ENCODE measurements around the gene ATF3. TPM values are rescaled to one million over a fixed set of nuclear protein-coding genes. Genes with fewer than 3 reads are reported as not detected.

Gene ATF3
- total RNA-seq, 2 donors from 2014 or later: 12.6 to 27.6 TPM

- no peak overlapping the region for H3K4me3 ChIP-seq
Measured at GRCh38 chr1:212612041-212612961, 3.7 kb downstream of the ATF3 start.

GRCh38 chr1:212613440-212614335, 5.1 kb downstream of the ATF3 start:
- H3K27me3 ChIP-seq: no peaks in the 10 kb centered on the region

More at GRCh38 chr1:212612041-212612961, 3.7 kb downstream of the ATF3 start:
- Histone ChIP-seq H3K27ac (no peak overlapping the region), H3K36me3 (peaks cover 28% of the 10 kb centered on the region), H3K9me3 (no peaks in the 10 kb centered on the region), H3K4me1 (peaks cover 0 to 20% of the 10 kb centered on the region in 2 donors), H3K27me3 (peaks cover 0 to 2% of the 10 kb centered on the region in 2 donors)
- no peak for DNase-seq (ENCODE audit: low spot score)
- TF ChIP-seq CTCF (IDR thresholded peaks at IDR 0.05): no peak

GRCh38 chr1:212614453-212615200, 6.1 kb downstream of the ATF3 start:
- Histone ChIP-seq H3K36me3 (peaks cover 52% of the 10 kb centered on the region), H3K27ac (no peak overlapping the region), H3K9me3 (no peaks in the 10 kb centered on the region), H3K4me3 (no peak overlapping the region), H3K4me1 (peaks cover 0 to 12% of the 10 kb centered on the region in 2 donors), H3K27me3 (no peaks in the 10 kb centered on the region)
- no peak for DNase-seq (ENCODE audit: low spot score)
- no peak for TF ChIP-seq CTCF (IDR thresholded peaks at IDR 0.05)

More at GRCh38 chr1:212613440-212614335, 5.1 kb downstream of the ATF3 start:
- H3K36me3 ChIP-seq: peaks cover 42% of the 10 kb centered on the region
- no peak for TF ChIP-seq CTCF (IDR thresholded peaks at IDR 0.05)
- no peak overlapping the region for H3K4me3 ChIP-seq
- no peak overlapping the region for H3K27ac ChIP-seq
- peaks cover 0 to 14% of the 10 kb centered on the region in 2 donors for H3K4me1 ChIP-seq
- H3K9me3 ChIP-seq: no peaks in the 10 kb centered on the region
- DNase-seq (ENCODE audit: low spot score): no peak

GRCh38 chr1:212615201-212615470, 6.6 kb downstream of the ATF3 start:
- Histone ChIP-seq H3K9me3 (no peaks in the 10 kb centered on the region), H3K4me3 (no peak overlapping the region), H3K27me3 (no peaks in the 10 kb centered on the region), H3K27ac (no peak overlapping the region), H3K4me1 (peaks cover 0 to 7% of the 10 kb centered on the region in 2 donors), H3K36me3 (peaks cover 57% of the 10 kb centered on the region)
- DNase-seq (ENCODE audit: low spot score): no peak
- no peak for TF ChIP-seq CTCF (IDR thresholded peaks at IDR 0.05)

GRCh38 chr1:212618466-212619210, 10.1 kb downstream of the ATF3 start:
- TF ChIP-seq CTCF (IDR thresholded peaks at IDR 0.05): no peak
- no peak for DNase-seq (ENCODE audit: low spot score)
- Histone ChIP-seq H3K36me3 (peaks cover 68% of the 10 kb centered on the region), H3K4me1 (no peaks in the 10 kb centered on the region), H3K27ac (no peak overlapping the region), H3K27me3 (no peaks in the 10 kb centered on the region), H3K9me3 (no peaks in the 10 kb centered on the region), H3K4me3 (no peak overlapping the region)
